T-helper 2 cell treated with Interferon-gamma antibody and Interleukin-4, amounts not matched to agents 100 ng/mL and 5 ng/mL, for 36 hours (primary cell): ENCODE data around the gene DENND6A. TPM values are rescaled to one million over a fixed set of nuclear protein-coding genes. Genes with fewer than 3 reads are reported as not detected.

ENCODE experiments used
- intact Hi-C: fragments of 100-400 bp; cut with micrococcal nuclease; formaldehyde crosslinking; loops from one replicate; pipeline ENCODE4 v1.15.1; 2023
- total RNA-seq: library from RNA; stranded (reverse); gene quantifications from 2 replicates; pipeline ENCODE4 v1.2.3, GENCODE V29; 2022

Gene DENND6A
- total RNA-seq, 1 donor from 2014 or later: 33.4 TPM

DNA sequence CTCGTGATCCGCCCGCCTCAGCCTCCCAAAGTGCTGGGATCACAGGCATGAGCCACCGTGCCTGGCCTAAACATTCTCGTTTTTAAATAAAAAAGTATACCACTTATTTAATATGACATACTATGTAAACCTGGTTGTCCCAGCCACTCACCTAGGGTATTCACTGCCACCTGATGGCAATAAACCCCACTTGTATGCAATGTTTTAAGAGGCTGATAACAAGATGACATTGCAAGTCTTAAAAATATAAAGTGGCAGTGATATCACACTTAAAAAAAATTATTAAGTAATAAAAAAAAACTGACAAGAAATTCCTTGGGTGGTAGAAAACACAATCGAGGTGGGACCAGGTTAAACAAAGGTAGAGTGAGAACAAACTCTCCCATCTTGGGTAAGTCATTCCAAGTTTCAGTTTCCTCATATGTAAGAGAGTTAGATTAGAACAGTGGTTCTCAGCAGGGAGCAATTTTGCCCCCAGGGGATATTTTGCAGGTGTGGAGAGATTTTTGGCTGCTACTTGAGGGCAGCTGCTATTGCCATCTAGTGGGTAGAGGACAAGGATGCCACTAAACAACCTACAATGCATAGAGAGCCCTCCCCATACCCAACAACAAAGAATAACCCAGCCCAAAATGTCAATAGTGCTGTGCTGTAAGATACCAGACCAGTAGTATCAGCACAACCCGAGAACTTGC, 110.3 kb downstream of the DENND6A start:
- intact Hi-C loops: no loop called here

DNA sequence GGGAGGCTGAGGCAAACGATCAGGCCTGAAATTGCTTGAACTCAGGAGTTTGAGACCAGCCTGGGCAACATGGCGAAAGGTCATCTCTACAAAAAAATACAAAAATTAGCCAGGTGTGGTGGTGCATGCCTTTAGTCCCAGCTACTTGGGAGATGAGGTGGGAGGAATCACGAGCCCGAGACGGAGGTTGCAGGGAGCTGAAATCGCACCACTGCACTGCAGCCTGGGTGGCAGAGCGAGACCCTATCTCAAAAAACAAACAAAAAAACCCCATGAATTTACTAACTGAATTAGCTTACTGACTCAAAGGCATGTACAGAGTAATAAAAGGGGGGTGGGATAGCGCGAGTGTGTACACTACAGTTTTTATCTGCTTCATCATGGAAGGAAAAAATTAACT, 115.1 kb downstream of the DENND6A start:
- intact Hi-C loops: no loop called here

DNA sequence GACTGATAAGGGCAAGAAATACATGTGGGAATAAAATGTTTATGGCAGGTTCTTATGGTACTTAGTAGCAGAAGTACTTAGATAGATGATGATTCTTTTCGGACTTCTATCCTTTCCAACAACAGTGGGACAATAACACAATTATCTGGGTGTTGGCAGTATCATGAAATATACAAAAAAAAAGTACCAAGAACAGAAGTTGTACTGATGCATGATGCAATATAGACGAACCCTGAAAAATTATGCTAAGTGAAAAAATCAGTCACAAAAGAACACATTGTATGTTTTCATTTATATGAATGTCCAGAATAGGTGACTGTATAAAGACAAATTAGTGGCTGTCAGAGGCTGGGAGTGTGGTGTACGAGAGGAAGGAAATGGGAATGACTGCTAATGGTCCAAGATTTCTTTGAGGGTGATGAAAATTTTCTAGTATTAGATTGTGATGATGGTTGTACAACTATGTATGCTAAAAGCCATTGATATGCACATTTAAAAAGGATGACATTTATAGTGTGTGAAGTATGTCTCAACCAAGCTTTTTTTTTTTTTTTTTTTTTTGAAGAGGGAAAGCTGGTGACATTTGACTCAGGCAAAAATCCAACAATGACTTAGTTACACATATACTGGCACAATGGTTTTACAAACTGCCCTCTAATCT, 116.8 kb downstream of the DENND6A start:
- intact Hi-C loops: no loop called here

Other genes starting within 250 kb of the DENND6A start
- 0.14 TPM in 1 of 2 replicates, not detected in the other for gene DNAH12, start 148.7 kb downstream of the DENND6A start, total RNA-seq
- 27.0 and 27.9 TPM in 2 replicates for gene PDE12, start 136.8 kb downstream of the DENND6A start, total RNA-seq
- 69.6 and 72.9 TPM in 2 replicates for gene ARF4, start 95.7 kb downstream of the DENND6A start, total RNA-seq
- 51.1 and 53.4 TPM in 2 replicates for gene SLMAP, start 63.2 kb upstream of the DENND6A start, total RNA-seq